Left lobe of liver (tissue), 2 donors: Measurements from ENCODE around the gene MOK. TPM values are rescaled to one million over a fixed set of nuclear protein-coding genes. Genes with fewer than 3 reads are reported as not detected.

ENCODE experiments used
- ATAC-seq: fragments of 200-7000 bp; cut with Tn5 transposase; one replicate; pipeline ENCODE4 v1.9.1; 2020; ENCODE audit warnings: mild to moderate bottlenecking, moderate library complexity
- DNase-seq: peaks from one replicate; pipeline ENCODE4 v3.0.0-alpha.2; 2020; ENCODE audit warnings: low spot score
- total RNA-seq: library from RNA; stranded (reverse); gene quantifications from one replicate; pipeline ENCODE4 v1.2.1, GENCODE V29; 2021
- donor health status: DM: no; HTN: no; CAD: no; lungs with moderate emphysema.
- donor health status: DM: no; HTN: yes; CAD: no.

Gene MOK
- total RNA-seq, 1 donor from 2014 or later = 3.2 TPM

DNA sequence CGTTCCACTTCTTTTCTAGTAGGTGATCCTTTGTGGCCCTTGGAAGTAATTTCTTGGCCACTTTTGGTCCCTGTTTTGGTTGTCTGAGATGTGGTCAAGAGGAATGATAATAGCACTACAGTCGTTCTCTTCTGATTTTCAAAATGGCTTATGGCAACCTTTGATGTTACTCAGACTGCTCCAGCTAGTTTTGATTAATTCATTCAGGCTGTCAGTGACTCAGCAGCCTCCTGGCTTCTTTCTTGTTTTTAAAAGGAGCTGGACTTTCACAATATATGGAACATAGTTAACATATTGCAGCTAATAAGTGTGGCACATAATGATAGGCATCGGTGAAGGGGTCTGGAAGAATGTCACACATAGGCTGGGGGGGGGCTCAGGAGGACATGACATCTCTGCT, 117.9 kb downstream of the MOK start:
- ATAC-seq (no peak), DNase-seq (no peak)

DNA sequence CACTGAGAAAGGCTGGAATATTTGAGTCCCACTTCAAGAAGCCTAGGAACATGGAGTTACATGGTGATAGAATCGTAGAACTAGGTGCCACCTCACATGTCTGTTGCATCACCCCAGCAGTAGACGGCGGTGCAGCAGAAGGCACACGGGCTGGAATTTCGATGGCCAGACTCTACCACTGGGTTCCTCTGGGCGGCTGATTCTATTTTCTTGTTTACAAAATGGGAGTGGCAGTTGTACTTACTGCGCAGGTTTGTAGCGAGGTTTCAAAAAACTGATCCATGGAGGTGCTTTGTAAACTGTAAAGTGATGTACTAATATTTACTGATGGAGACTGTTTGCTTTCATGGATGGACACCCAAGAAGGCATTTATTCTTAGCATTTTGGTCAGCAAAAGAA, 119.6 kb downstream of the MOK start:
- ATAC-seq (peak; percentile 43), DNase-seq (no peak)

DNA sequence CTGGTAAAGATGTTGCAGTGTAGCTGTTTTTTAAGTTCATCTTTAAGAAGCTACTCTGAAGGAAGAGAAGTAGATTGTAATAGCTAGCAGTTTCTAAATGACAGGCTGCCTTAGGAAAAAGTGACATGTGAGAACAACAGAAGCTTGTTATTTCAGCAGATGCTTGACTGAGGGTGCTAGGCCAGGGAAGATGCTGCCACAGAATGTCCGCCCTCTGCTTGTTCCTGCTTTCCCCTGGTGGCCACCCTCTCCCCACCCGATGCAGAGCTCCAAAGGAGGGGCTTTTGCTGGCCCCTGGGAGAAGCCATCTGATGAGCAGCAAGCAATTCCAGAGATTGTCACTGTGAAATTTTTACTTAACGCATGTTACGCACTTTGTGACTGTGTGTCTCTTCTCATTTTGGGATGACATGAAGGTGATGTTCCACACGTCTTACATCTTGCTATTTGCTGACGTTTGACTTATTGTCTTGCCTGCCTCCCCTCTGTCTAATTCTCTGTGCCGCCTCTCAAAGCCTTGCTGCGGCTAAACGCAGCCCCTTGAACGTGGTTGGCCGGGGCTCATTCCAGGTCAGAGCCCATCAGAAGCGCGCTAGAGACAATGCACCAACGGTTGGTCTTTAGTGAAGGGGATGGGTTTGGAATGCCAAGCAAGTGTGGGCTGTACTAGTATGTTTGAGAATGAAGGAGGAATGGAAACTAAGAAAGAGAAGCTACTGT, 120.5 kb downstream of the MOK start:
- DNase-seq (no peak), ATAC-seq (no peak)

DNA sequence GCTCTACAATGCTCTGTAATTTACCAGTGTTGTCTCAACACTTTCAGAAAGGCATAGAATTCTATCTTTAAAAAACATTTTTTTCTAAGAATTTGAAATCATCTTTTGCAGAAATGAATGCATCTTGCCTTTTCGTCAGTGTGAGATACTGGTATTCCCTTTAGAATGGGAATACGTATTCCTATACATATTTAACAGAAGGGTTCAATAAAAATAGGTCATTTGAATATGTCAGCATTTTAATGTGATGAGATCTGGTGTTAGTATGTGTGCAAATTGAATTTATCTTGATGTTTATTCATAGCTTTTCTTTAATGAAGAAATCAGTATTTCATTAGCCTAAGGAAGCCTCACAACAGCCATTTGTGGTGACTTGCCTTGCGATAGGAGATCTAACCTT, 121.1 kb downstream of the MOK start:
- DNase-seq = no peak
- ATAC-seq = no peak

DNA sequence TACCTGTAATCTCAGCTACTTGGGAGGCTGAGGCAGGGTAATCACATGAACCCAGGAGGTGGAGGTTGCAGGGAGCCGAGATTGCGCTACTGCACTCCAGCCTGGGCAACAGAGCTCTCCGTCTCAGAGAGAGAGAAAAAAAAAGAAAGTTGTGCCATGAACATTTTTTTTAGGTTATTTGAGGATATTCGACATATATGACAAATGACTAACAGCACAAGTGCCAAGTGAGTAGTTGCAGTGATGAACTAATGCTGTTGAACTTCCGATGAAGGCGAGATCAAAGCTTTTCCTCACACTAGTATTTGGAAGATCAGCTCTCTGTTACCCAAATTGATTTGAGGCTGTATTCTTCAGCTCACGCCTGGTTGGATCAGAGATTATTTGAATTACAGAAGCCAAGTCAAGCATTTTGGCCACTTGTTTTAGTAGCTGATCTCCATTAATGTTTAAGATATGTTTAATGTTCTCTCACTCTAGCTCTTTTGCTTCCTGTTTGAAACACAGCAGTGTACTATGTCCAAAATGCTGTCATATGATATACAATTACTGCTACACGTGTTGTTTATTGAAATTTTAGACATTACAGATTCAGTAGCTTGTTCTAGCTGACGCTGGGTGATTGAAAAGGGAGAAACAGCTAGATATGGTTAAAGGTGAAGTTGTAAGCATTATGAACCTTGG, 121.9 kb downstream of the MOK start:
- no peak for ATAC-seq
- DNase-seq = no peak

DNA sequence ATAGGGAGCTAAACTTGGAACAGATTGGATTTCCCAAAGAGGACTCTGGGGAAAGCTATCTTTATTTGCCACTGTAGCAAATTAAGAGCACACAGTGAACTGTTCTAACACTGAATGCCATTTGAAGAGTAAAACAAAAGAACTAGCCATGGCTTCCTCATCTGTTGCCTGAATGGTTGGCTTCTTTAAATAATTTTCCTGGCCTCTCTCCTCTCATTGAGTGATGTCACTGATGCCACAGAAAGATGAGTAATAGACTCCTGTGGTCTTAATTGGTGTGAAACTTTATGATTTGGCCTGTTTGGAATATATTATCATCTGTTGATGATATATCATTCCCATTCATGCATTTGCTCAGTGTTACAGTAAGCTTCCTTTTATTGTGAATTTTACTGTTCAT, 122.8 kb downstream of the MOK start:
- ATAC-seq = no peak
- no peak for DNase-seq

DNA sequence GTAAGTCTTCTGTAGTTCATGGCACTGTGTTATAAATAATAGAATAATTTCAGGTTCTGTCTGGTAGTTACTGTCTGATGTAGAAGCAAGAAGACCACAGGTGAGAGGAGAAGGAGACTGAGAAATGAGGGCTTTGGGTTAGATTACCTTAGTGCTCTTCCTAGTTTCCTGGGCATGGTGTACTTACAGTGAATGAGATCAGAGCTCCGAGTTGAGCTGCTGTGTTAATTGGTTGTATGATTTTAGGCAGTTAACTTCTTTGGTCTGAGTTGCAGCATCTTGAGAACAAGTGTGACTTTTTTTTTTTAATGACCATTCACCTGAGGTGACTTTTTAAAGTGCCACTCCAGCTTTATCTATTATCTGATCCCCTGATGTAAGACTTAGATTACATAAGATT, 123.8 kb downstream of the MOK start:
- no peak for DNase-seq
- no peak for ATAC-seq

DNA sequence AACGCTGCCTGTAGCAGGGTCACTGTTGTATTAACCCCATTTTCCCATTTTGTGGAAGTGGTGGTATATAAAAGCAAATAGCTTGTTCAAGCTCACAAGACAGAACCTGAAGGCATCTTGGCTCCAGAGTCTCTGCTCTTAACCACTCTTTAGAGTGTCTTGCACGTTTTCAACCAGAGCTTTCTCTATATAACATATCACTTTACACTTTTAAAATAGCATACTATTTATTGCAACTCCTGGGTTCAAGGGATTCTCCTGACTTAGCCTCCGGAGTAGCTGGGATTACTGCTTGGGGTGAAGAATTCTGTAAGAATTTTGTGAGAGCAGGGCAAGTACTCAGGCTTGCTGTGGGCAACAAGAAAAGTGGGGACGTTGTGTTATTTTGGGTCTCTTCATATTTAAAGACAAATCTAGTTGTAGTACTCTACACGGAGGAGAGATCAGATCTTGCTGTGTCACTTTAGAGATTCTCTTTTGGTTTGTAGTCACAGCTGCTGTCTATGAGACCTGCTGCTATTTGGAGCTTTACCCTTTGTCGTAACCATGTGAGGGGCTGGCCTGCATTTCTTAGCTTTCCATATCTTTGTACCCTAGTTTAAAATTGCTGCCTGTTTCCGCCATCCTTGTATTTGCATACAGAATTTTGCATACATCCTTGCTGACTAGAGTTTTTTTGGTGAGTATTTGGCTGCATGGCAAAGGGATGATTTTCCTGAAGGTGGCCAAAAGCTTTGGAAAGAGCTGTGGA, 124.5 kb downstream of the MOK start:
- DNase-seq = no peak
- no peak for ATAC-seq

Other genes with a start within 250 kb of the MOK start
- 113 TPM for gene HSP90AA1, start 218.1 kb downstream of the MOK start, total RNA-seq
- 14.0 TPM for gene WDR20, start 165.3 kb downstream of the MOK start, total RNA-seq
- 8.0 TPM for gene ZNF839, start 14.6 kb upstream of the MOK start, total RNA-seq
- 20.8 TPM for gene CINP, start 57.7 kb upstream of the MOK start, total RNA-seq
- 15.1 TPM for gene TECPR2, start 57.8 kb upstream of the MOK start, total RNA-seq
- gene ANKRD9, start 204.6 kb upstream of the MOK start, total RNA-seq = 14.5 TPM